HCT116 (cell line): Measurements from ENCODE around the gene MAP7D1. TPM values are rescaled to one million over a fixed set of nuclear protein-coding genes. Genes with fewer than 3 reads are reported as not detected.

Experiments
- ATAC-seq: fragments of 200-7000 bp; cut with Tn5 transposase; 2 replicates; pipeline ENCODE4 v1.9.1; 2020; ENCODE audit warnings: mild to moderate bottlenecking, moderate library complexity
- BruUV-seq: library from RNA; stranded (reverse); fragments of 400-500 nt; replicated peaks from 2 replicates; lab custom pipeline; 2021; lab: Mats Ljungman, UMichigan
- CTCF ChIA-PET: fragments of 300-600 bp; sonication (Branson Sonifier 250); formaldehyde crosslinking; loops from one replicate; lab custom pipeline; 2021; ENCODE audit warnings: antibody characterized with exemption; lab: Charles Lee
- POLR2A ChIA-PET: fragments of 300-600, 350-600 bp; sonication (Branson Sonifier 250); formaldehyde crosslinking; loops from one replicate; lab custom pipeline; 2021; ENCODE audit warnings: antibody characterized with exemption; lab: Charles Lee
- RAD21 ChIA-PET, 2 experiments: fragments of 300-600 bp; sonication (Branson Sonifier 250); formaldehyde crosslinking; loops; one replicate each; lab custom pipeline; 2023; ENCODE audit warnings: low total read pairs in 2 of 2; ENCODE audit not compliant: uncharacterized antibody in 2 of 2, unreplicated experiment in 2 of 2, low non-redundant PET in 1 of 2; lab: Charles Lee
- DNase-seq: peaks from one replicate; pipeline ENCODE4 v3.0.0-alpha.2; 2010; ENCODE audit warnings: low read depth, low spot score
- H2AFZ ChIP-seq: fragments of 200-600 bp; shearing (Covaris generic), sonication (generic); 2 replicates; pipeline ENCODE4 v1.6.1; 2017; ENCODE audit warnings: low read depth, mixed run types, mixed read lengths, antibody characterized with exemption, low read length; ENCODE audit not compliant: poor library complexity, severe bottlenecking
- H3K27ac ChIP-seq: 2 replicates; pipeline ENCODE4 v1.5.1; 2012; ENCODE audit warnings: low read depth, low read length
- H3K27me3 ChIP-seq: fragments of 200-600 bp; sonication (generic); 2 replicates; pipeline ENCODE4 v1.6.1; 2016; ENCODE audit warnings: mixed run types, low read length, mixed read lengths; ENCODE audit not compliant: insufficient read depth
- H3K36me3 ChIP-seq, 2 experiments: fragments of 200-500 bp in 1 of 2; fragments of 200-600 bp in 1 of 2; sonication (Bioruptor generic) in 1 of 2; sonication (generic) in 1 of 2; 2 replicates each; pipeline versions ENCODE4 v1.5.1 to v1.6.1; 2014 to 2016; ENCODE audit warnings: low read length in 2 of 2, inconsistent platforms in 1 of 2, mixed read lengths in 1 of 2, mixed run types in 1 of 2; ENCODE audit not compliant: insufficient read depth in 2 of 2, control insufficient read depth in 1 of 2
- H3K4me1 ChIP-seq, 2 experiments: fragments of 200-600 bp in 1 of 2; sonication (generic) in 1 of 2; 2 replicates each; pipeline versions ENCODE4 v1.5.1 to v1.6.1; 2012 to 2017; ENCODE audit warnings: low read length in 2 of 2, inconsistent platforms in 1 of 2, mild to moderate bottlenecking in 1 of 2, mixed read lengths in 1 of 2, mixed run types in 1 of 2, moderate library complexity in 1 of 2; ENCODE audit not compliant: insufficient read depth in 2 of 2, control insufficient read depth in 1 of 2
- H3K4me2 ChIP-seq: fragments of 200-600 bp; sonication (generic); 2 replicates; pipeline ENCODE4 v1.6.1; 2017; ENCODE audit warnings: mixed run types, low read length, mixed read lengths
- H3K4me3 ChIP-seq, 2 experiments: fragments of 200-600 bp in 1 of 2; sonication (generic) in 1 of 2; replicated peaks in 1 of 2; 2 replicates each; pipeline ENCODE4 v1.5.1; 2011 to 2016; ENCODE audit warnings: low read length in 2 of 2, control low read depth in 1 of 2, low read depth in 1 of 2, mild to moderate bottlenecking in 1 of 2, mixed read lengths in 1 of 2, mixed run types in 1 of 2
- H3K79me2 ChIP-seq: fragments of 200-600 bp; sonication (generic); 2 replicates; pipeline ENCODE4 v1.6.1; 2017; ENCODE audit warnings: mild to moderate bottlenecking, mixed run types, low read length, moderate library complexity, mixed read lengths; ENCODE audit not compliant: insufficient read depth
- H3K9ac ChIP-seq: fragments of 200-600 bp; sonication (generic); 2 replicates; pipeline ENCODE4 v1.6.1; 2016; ENCODE audit warnings: low read length, mixed read lengths
- H3K9me2 ChIP-seq: fragments of 200-600 bp; sonication (generic), shearing (Covaris generic); 2 replicates; pipeline ENCODE4 v1.6.1; 2017; ENCODE audit warnings: mixed run types, mild to moderate bottlenecking, moderate library complexity; ENCODE audit not compliant: insufficient read depth
- H3K9me3 ChIP-seq, 2 experiments: fragments of 200-500 bp in 1 of 2; fragments of 200-600 bp in 1 of 2; sonication (Bioruptor generic) in 1 of 2; sonication (generic) in 1 of 2; 2 replicates each; pipeline ENCODE4 v1.6.1; 2014 to 2017; ENCODE audit warnings: low read length in 2 of 2, mixed read lengths in 2 of 2, inconsistent platforms in 1 of 2, low read depth in 1 of 2, mild to moderate bottlenecking in 1 of 2, mixed run types in 1 of 2, moderate library complexity in 1 of 2; ENCODE audit not compliant: control insufficient read depth in 1 of 2, insufficient read depth in 1 of 2
- H4K20me1 ChIP-seq: fragments of 200-600 bp; sonication (generic), shearing (Covaris generic); 2 replicates; pipeline ENCODE4 v1.6.1; 2017; ENCODE audit warnings: mixed run types, mild to moderate bottlenecking, moderate library complexity; ENCODE audit not compliant: insufficient read depth
- CBX3 ChIP-seq: IDR thresholded peaks from 2 replicates; pipeline ENCODE4 v1.6.1; 2012; ENCODE audit warnings: low read depth
- EGR1 ChIP-seq: IDR thresholded peaks from 2 replicates; pipeline ENCODE4 v1.6.1; 2012; ENCODE audit warnings: low read depth
- EZH2 ChIP-seq: fragments of 200-600 bp; sonication (generic); IDR thresholded peaks from 2 replicates; pipeline ENCODE4 v1.6.1; 2017; ENCODE audit warnings: antibody characterized with exemption, mixed run types
- EZH2phosphoT487 ChIP-seq: fragments of 200-600 bp; IDR thresholded peaks from 2 replicates; pipeline ENCODE4 v1.6.1; 2018; ENCODE audit warnings: antibody characterized with exemption, borderline replicate concordance
- JUND ChIP-seq: IDR thresholded peaks from 2 replicates; pipeline ENCODE4 v1.6.1; 2012
- SIN3A ChIP-seq: IDR thresholded peaks from 2 replicates; pipeline ENCODE4 v1.6.1; 2012; ENCODE audit warnings: low read depth
- YY1 ChIP-seq: IDR thresholded peaks from 2 replicates; pipeline ENCODE4 v1.6.1; 2011; ENCODE audit warnings: low read length, low read depth, moderate library complexity, mild to moderate bottlenecking; ENCODE audit not compliant: insufficient replicate concordance; ENCODE audit errors: extremely low read depth
- intact Hi-C: fragments of 100-400 bp; cut with micrococcal nuclease; formaldehyde crosslinking; loops from 2 replicates; pipeline ENCODE4 v1.10.0; 2022
- total RNA-seq: library from RNA; stranded (reverse); gene quantifications from one replicate; pipeline ENCODE4 v1.2.1, GENCODE V29; 2021; ENCODE audit not compliant: unreplicated experiment
- TF ChIP-seq, protein P1 (sequence below): IDR thresholded peaks from 2 replicates; pipeline ENCODE4 v1.6.1; 2012
- TF ChIP-seq, protein P2 (sequence below): IDR thresholded peaks from 2 replicates; pipeline ENCODE4 v1.6.1; 2012

MAP7D1 gene
- total RNA-seq, 1 experiment from 2014 or later = 71.8 TPM

DNA sequence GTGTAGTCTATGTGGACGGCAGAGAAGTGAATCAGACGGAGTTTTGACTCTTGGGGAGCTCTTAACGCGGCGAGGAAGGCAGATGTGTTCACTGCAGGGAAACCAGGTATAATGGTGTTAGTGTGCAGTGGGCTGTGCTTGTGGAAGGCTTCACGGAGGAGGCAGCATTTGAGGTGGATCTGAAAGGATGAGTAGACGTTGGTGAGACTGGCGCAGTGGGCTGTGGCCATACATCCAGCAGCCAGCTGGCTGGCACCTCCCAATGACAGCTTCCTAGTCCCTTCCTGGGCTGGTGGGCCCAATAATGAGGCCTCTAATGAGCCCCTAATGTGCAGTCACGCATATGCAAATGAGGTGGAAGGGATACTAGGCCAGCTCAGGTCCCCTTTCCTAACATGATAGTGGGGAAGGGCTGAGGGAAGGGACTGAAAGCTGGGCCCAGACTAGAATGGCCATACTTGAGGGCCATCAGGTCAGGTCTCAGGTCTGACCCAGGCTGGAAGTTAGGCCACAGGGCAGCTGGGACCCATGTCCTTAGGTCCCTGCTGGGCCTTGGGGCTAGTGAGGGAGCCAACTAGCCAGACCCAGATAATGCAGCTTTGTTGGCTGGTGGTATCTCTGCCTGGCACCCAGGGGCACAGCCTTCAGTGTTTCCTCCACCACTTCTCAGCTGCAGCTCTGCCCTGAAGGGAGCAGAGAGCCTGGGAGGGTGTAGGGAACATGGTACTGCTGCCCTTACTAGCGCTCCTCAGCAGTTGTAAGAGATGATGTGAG lies 3.8 kb downstream of the MAP7D1 start:
- Histone ChIP-seq H3K4me1 (peaks cover 18 to 54% of the 10 kb centered on the region in 2 experiments), H2AFZ (no peak overlapping the region), H3K27ac (peak overlapping the region; percentile 64), H3K9me3 (no peaks in the 10 kb centered on the region), H3K27me3 (no peaks in the 10 kb centered on the region), H3K4me3 (no peak overlapping the region), H3K79me2 (peaks cover 86% of the 10 kb centered on the region), H3K9me2 (no peaks in the 10 kb centered on the region), H3K4me2 (peak overlapping the region; percentile 73), H3K9ac (0 out of 2 replicates have a peak overlapping the region, but pooled peaks have one; percentile 56), H3K36me3 (0 out of 4 replicates have a peak, but pooled peaks cover 0 to 4% of the 10 kb centered on the region in 2 experiments), H4K20me1 (no peaks in the 10 kb centered on the region)
- DNase-seq (no peak), ATAC-seq (no peak)
- intact Hi-C loops = loop anchor here (10.0 kb wide), 1 partner anchor 225 kb away; the partner anchor contains the start of gene STK40
- TF ChIP-seq EZH2 (no peak), CBX3 (no peak), EGR1 (no peak)
- TF ChIP-seq, protein P1, sequence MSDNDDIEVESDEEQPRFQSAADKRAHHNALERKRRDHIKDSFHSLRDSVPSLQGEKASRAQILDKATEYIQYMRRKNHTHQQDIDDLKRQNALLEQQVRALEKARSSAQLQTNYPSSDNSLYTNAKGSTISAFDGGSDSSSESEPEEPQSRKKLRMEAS = no peak
- TF ChIP-seq, protein P2, sequence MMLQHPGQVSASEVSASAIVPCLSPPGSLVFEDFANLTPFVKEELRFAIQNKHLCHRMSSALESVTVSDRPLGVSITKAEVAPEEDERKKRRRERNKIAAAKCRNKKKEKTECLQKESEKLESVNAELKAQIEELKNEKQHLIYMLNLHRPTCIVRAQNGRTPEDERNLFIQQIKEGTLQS = no peak
- no TSS peak for BruUV-seq
- POLR2A ChIA-PET = interaction anchor here (1.2 to 1.4 kb wide), 2 partner anchors 10 to 229 kb away, joined by 3 to 8 read pairs; partner anchors contain the start of gene TRAPPC3
- RAD21 ChIA-PET = no interaction called here
- CTCF ChIA-PET = interaction anchor here (1.2 to 1.4 kb wide), 2 partner anchors 10 to 126 kb away, joined by 3 read pairs; no protein-coding TSS in a partner anchor

DNA sequence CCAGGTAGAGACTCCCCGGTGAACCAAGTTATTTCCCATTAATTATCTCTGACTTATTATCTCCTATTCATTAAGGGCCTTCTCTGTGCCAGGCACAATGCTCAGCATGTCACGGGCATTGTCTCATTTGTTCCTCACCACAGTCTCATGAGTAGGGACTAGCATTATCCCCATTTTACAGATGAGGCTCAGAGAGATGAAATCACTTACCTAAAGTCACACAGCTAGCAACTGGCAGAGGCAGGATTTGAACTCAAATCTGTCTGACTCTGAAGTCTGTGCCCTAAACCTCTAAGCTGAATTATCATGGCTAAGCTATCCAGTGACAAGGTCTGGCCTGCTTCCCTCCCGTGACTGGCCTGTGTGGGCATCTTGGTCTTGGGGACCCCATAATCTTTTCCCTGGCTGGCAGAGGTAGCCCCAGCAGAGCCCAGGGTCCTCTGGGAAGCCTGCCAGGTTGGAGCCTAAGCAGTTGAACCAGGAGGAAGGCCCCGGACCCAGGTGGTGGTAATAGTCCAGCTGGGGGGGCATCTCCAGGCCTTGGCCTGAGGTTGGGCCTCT lies 4.5 kb downstream of the MAP7D1 start:
- CTCF ChIA-PET = interaction anchor here (0.9 to 1.4 kb wide), 3 partner anchors 10 to 125 kb away, joined by 3 to 7 read pairs (median 3); no protein-coding TSS in a partner anchor

More for the DNA sequence above, 4.5 kb downstream of the MAP7D1 start:
- ATAC-seq (no peak), DNase-seq (no peak)
- ChIA-PET POLR2A (interaction anchor here (1.0 to 1.3 kb wide), 3 partner anchors 10 to 228 kb away, joined by 3 to 4 read pairs (median 3); no protein-coding TSS in a partner anchor), RAD21 (no interaction called here)
- peak overlapping the region; percentile 56 for H3K9ac ChIP-seq
- TSS peak; percentile 57 for BruUV-seq
- intact Hi-C loops = no loop called here
- H4K20me1 ChIP-seq = no peaks in the 10 kb centered on the region
- peaks cover 13 to 48% of the 10 kb centered on the region in 2 experiments for H3K4me1 ChIP-seq
- H3K4me2 ChIP-seq = peak overlapping the region; percentile 73
- H3K36me3 ChIP-seq = 0 out of 4 replicates have a peak, but pooled peaks cover 0 to 4% of the 10 kb centered on the region in 2 experiments
- H3K9me3 ChIP-seq = no peaks in the 10 kb centered on the region
- peak overlapping the region; percentile 64 for H3K27ac ChIP-seq
- no peak overlapping the region for H2AFZ ChIP-seq
- peaks cover 93% of the 10 kb centered on the region for H3K79me2 ChIP-seq
- TF ChIP-seq, protein P2 = no peak
- TF ChIP-seq YY1 (no peak), EZH2phosphoT487 (no peak), SIN3A (no peak), CBX3 (no peak), JUND (no peak)
- no peaks in the 10 kb centered on the region for H3K9me2 ChIP-seq
- no peaks in the 10 kb centered on the region for H3K27me3 ChIP-seq
- peak overlapping the region; percentile 46 to 49 for H3K4me3 ChIP-seq
